ENCODE data around the gene ZNF746. TPM values are rescaled to one million over a fixed set of nuclear protein-coding genes. Genes with fewer than 3 reads are reported as not detected.

Gene ZNF746
- total RNA-seq, 1 donor = 13.2 TPM

GRCh38 chr7:149468208-149468607 lies 29.4 kb downstream of the ZNF746 start:
- no peak for TF ChIP-seq CTCF (IDR thresholded peaks at IDR 0.05; ENCODE audit: insufficient read depth, low read length)
- H3K4me3 ChIP-seq (ENCODE audit: low read depth, low read length) = no peak overlapping the region
- DNase-seq (ENCODE audit: low read depth) = no peak

- H3K4me3 ChIP-seq (ENCODE audit: low read depth, low read length) = no peak overlapping the region
- DNase-seq (ENCODE audit: low read depth) = no peak
- no peak for TF ChIP-seq CTCF (IDR thresholded peaks at IDR 0.05; ENCODE audit: insufficient read depth, low read length)
These were observed 30.2 kb downstream of the ZNF746 start for GRCh38 chr7:149467321-149467859.

- no peak for TF ChIP-seq CTCF (IDR thresholded peaks at IDR 0.05; ENCODE audit: insufficient read depth, low read length)
- DNase-seq (ENCODE audit: low read depth) = no peak
- H3K4me3 ChIP-seq (ENCODE audit: low read depth, low read length) = no peak overlapping the region
These were observed 31.2 kb downstream of the ZNF746 start for GRCh38 chr7:149466364-149466763.

- DNase-seq (ENCODE audit: low read depth) = no peak
- TF ChIP-seq CTCF (IDR thresholded peaks at IDR 0.05; ENCODE audit: insufficient read depth, low read length) = no peak
- H3K4me3 ChIP-seq (ENCODE audit: low read depth, low read length) = no peak overlapping the region
These were observed 34.0 kb downstream of the ZNF746 start for GRCh38 chr7:149463500-149464161.

- no peak for TF ChIP-seq CTCF (IDR thresholded peaks at IDR 0.05; ENCODE audit: insufficient read depth, low read length)
- no peak overlapping the region for H3K4me3 ChIP-seq (ENCODE audit: low read depth, low read length)
- DNase-seq (ENCODE audit: low read depth) = no peak
These were observed 35.5 kb downstream of the ZNF746 start for GRCh38 chr7:149462101-149462520.

- DNase-seq (ENCODE audit: low read depth) = peak; percentile 87
- peak; percentile 60 for TF ChIP-seq CTCF (IDR thresholded peaks at IDR 0.05; ENCODE audit: insufficient read depth, low read length)
- H3K4me3 ChIP-seq (ENCODE audit: low read depth, low read length) = peak within 1 kb of the TSS; percentile 72
These were observed 36.9 kb downstream of the ZNF746 start, which contains the start of gene ZNF777 for GRCh38 chr7:149460493-149461277. ZNF777 (minus strand) TSS chr7:149461062; CDS start chr7:149456022, 5,040 bp downstream.

Data from fibroblast of the aortic adventitia (primary cell).